H9 (cell line): ENCODE data around the gene XG. TPM values are rescaled to one million over a fixed set of nuclear protein-coding genes. Genes with fewer than 3 reads are reported as not detected.

Experiments used
- DNase-seq: peaks from one replicate; pipeline ENCODE4 v3.0.0-alpha.2; 2017
- H2AFZ ChIP-seq: one replicate; pipeline ENCODE4 v1.6.1; 2013; ENCODE audit warnings: mild to moderate bottlenecking, low read length, control low read depth, moderate library complexity
- H2AK5ac ChIP-seq: 2 replicates; pipeline ENCODE4 v1.6.1; 2013; ENCODE audit warnings: low read length, control low read depth, mixed read lengths; ENCODE audit not compliant: insufficient read length
- H2BK120ac ChIP-seq: one replicate; pipeline ENCODE4 v1.6.1; 2013; ENCODE audit warnings: low read depth, mild to moderate bottlenecking, low read length, control low read depth, inconsistent platforms; ENCODE audit not compliant: poor library complexity, severe bottlenecking
- H2BK12ac ChIP-seq: 2 replicates; pipeline ENCODE4 v1.6.1; 2013; ENCODE audit warnings: low read length, control low read depth, mixed read lengths, low read depth; ENCODE audit not compliant: insufficient read length
- H2BK15ac ChIP-seq: 2 replicates; pipeline ENCODE4 v1.6.1; 2013; ENCODE audit warnings: low read depth, low read length, control low read depth
- H2BK20ac ChIP-seq: one replicate; pipeline ENCODE4 v1.6.1; 2013; ENCODE audit warnings: low read depth, mild to moderate bottlenecking, low read length, control low read depth, inconsistent platforms; ENCODE audit not compliant: poor library complexity, severe bottlenecking
- H2BK5ac ChIP-seq: 2 replicates; pipeline ENCODE4 v1.6.1; 2013; ENCODE audit warnings: low read length, control low read depth, mixed read lengths; ENCODE audit not compliant: insufficient read length
- H3K14ac ChIP-seq: 2 replicates; pipeline ENCODE4 v1.6.1; 2013; ENCODE audit warnings: low read length, control low read depth; ENCODE audit not compliant: insufficient read depth
- H3K18ac ChIP-seq: 2 replicates; pipeline ENCODE4 v1.6.1; 2013; ENCODE audit warnings: low read depth, mild to moderate bottlenecking, mixed read lengths, low read length, control low read depth; ENCODE audit not compliant: insufficient read length
- H3K23ac ChIP-seq: 2 replicates; pipeline ENCODE4 v1.6.1; 2013; ENCODE audit warnings: low read length, control low read depth, mixed read lengths, low read depth; ENCODE audit not compliant: insufficient read length
- H3K23me2 ChIP-seq: 2 replicates; pipeline ENCODE4 v1.6.1; 2013; ENCODE audit warnings: low read depth, mild to moderate bottlenecking, mixed read lengths, low read length, control low read depth; ENCODE audit not compliant: insufficient read length, poor library complexity, severe bottlenecking
- H3K27ac ChIP-seq: 2 replicates; pipeline ENCODE4 v1.5.1; 2013; ENCODE audit warnings: low read length, control low read depth, mixed read lengths, low read depth; ENCODE audit not compliant: insufficient read length
- H3K27me3 ChIP-seq: 2 replicates; pipeline ENCODE4 v1.6.1; 2013; ENCODE audit warnings: low read length, control low read depth, inconsistent platforms; ENCODE audit not compliant: insufficient read depth
- H3K4ac ChIP-seq: 2 replicates; pipeline ENCODE4 v1.6.1; 2013; ENCODE audit warnings: low read depth, mild to moderate bottlenecking, control low read depth, inconsistent platforms, low read length, moderate library complexity
- H3K4me1 ChIP-seq: 2 replicates; pipeline ENCODE4 v1.6.1; 2013; ENCODE audit warnings: low read length, control low read depth, inconsistent platforms; ENCODE audit not compliant: insufficient read depth
- H3K4me2 ChIP-seq: 2 replicates; pipeline ENCODE4 v1.6.1; 2013; ENCODE audit warnings: low read length, control low read depth, mixed read lengths; ENCODE audit not compliant: insufficient read length, insufficient read depth
- H3K56ac ChIP-seq: 2 replicates; pipeline ENCODE4 v1.6.1; 2013; ENCODE audit warnings: low read depth, mild to moderate bottlenecking, mixed read lengths, low read length, control low read depth; ENCODE audit not compliant: insufficient read length
- H3K79me1 ChIP-seq: 2 replicates; pipeline ENCODE4 v1.6.1; 2013; ENCODE audit warnings: low read depth, mild to moderate bottlenecking, moderate library complexity, low read length, control low read depth, inconsistent platforms; ENCODE audit not compliant: insufficient read depth, poor library complexity, severe bottlenecking
- H3K79me2 ChIP-seq: 2 replicates; pipeline ENCODE4 v1.6.1; 2013; ENCODE audit warnings: low read length, control low read depth, inconsistent platforms; ENCODE audit not compliant: insufficient read depth
- H3K9ac ChIP-seq: 2 replicates; pipeline ENCODE4 v1.6.1; 2013; ENCODE audit warnings: low read length, control low read depth, mixed read lengths; ENCODE audit not compliant: insufficient read length; ENCODE audit errors: extremely low read depth
- H3K9me3 ChIP-seq: one replicate; pipeline ENCODE4 v1.6.1; 2013; ENCODE audit warnings: low read depth, low read length, inconsistent platforms; ENCODE audit not compliant: control insufficient read depth
- H3T11ph ChIP-seq: one replicate; pipeline ENCODE4 v1.6.1; 2013; ENCODE audit warnings: mild to moderate bottlenecking, low read length, control low read depth, inconsistent platforms
- H4K20me1 ChIP-seq: one replicate; pipeline ENCODE4 v1.6.1; 2013; ENCODE audit not compliant: control insufficient read depth, insufficient read length, insufficient read depth
- H4K5ac ChIP-seq: 2 replicates; pipeline ENCODE4 v1.6.1; 2013; ENCODE audit warnings: low read depth, mild to moderate bottlenecking, mixed read lengths, low read length, control low read depth; ENCODE audit not compliant: insufficient read length
- H4K8ac ChIP-seq: replicated peaks from 2 replicates; pipeline ENCODE4 v1.6.1; 2013; ENCODE audit warnings: low read length, control low read depth, mixed read lengths, low read depth; ENCODE audit not compliant: insufficient read length
- H4K91ac ChIP-seq: 2 replicates; pipeline ENCODE4 v1.6.1; 2013; ENCODE audit warnings: low read depth, mild to moderate bottlenecking, moderate library complexity, mixed read lengths, low read length, control low read depth; ENCODE audit not compliant: insufficient read length
- H3K27ac Mint-ChIP-seq, 3 experiments: 2 replicates in 2 of 3; 3 replicates in 1 of 3; pipeline ENCODE4 v1.8.0; 2020 to 2021; ENCODE audit warnings: mixed read lengths in 3 of 3, mild to moderate bottlenecking in 1 of 3, moderate library complexity in 1 of 3
- H3K27me3 Mint-ChIP-seq: 2 replicates; pipeline ENCODE4 v1.8.0; 2021; ENCODE audit warnings: low read depth, mild to moderate bottlenecking, moderate library complexity, mixed read lengths
- H3K36me3 Mint-ChIP-seq, 3 experiments: 2 replicates in 2 of 3; 3 replicates in 1 of 3; pipeline ENCODE4 v1.8.0; 2020 to 2021; ENCODE audit warnings: low read depth in 3 of 3, mixed read lengths in 3 of 3; ENCODE audit not compliant: insufficient read depth in 1 of 3
- H3K4me1 Mint-ChIP-seq, 2 experiments: 2 replicates each; pipeline ENCODE4 v1.8.0; 2020; ENCODE audit warnings: mixed read lengths in 2 of 2
- H3K4me3 Mint-ChIP-seq, 2 experiments: 2 replicates in 1 of 2; 3 replicates in 1 of 2; pipeline ENCODE4 v1.8.0; 2020 to 2021; ENCODE audit warnings: mild to moderate bottlenecking in 2 of 2, mixed read lengths in 2 of 2, moderate library complexity in 1 of 2
- H3K9me3 Mint-ChIP-seq, 2 experiments: 2 replicates in 1 of 2; 3 replicates in 1 of 2; pipeline ENCODE4 v1.8.0; 2020; ENCODE audit warnings: mild to moderate bottlenecking in 2 of 2, mixed read lengths in 2 of 2, moderate library complexity in 1 of 2
- CTCF ChIP-seq: fragments of 200-600 bp; sonication (generic); conservative IDR thresholded peaks from 3 replicates; pipeline ENCODE4 v1.8.0; 2021; ENCODE audit warnings: antibody characterized with exemption, mild to moderate bottlenecking
- WGBS: extraction: QIAGEN DNeasy Blood & Tissue Kit; methylation state at CpG from one replicate; pipeline ENCODE4 v1.1.7; 2013; ENCODE audit warnings: missing lambda C conversion rate, low lambda C conversion rate, mixed read lengths; ENCODE audit not compliant: insufficient read length; ENCODE audit errors: extremely low coverage; 5-methylcytosine and 5-hydroxymethylcytosine counted together
- total RNA-seq: library from RNA; stranded (reverse); gene quantifications from 2 replicates; pipeline ENCODE4 v1.2.1, GENCODE V29; 2021

Gene XG
- total RNA-seq, 1 experiment from 2014 or later, result 1.1 TPM

GRCh38 chrX:2831471-2832228 lies 79.8 kb downstream of the XG start:
- Histone ChIP-seq H4K8ac (no peak overlapping the region), H2AFZ (no peak overlapping the region), H3K27ac (no peak overlapping the region), H3K4me2 (peak overlapping the region; percentile 17), H2BK15ac (no peak overlapping the region), H4K91ac (no peak overlapping the region), H4K20me1 (no peaks in the 10 kb centered on the region), H2BK20ac (no peak overlapping the region), H3K79me2 (no peaks in the 10 kb centered on the region; the same call in 1 of the 2 replicates), H3K27me3 (no peaks in the 10 kb centered on the region; the same call in 1 of the 2 replicates), H2BK5ac (no peak overlapping the region), H3K4ac (no peak overlapping the region), H2BK12ac (no peak overlapping the region), H3K18ac (no peak overlapping the region), H2AK5ac (no peak overlapping the region), H3K14ac (no peak overlapping the region), H3K9me3 (no peaks in the 10 kb centered on the region), H2BK120ac (no peak overlapping the region), H4K5ac (no peak overlapping the region), H3K23ac (no peak overlapping the region), H3K79me1 (peaks cover 3% of the 10 kb centered on the region), H3K56ac (no peak overlapping the region), H3K4me1 (peaks cover 5% of the 10 kb centered on the region), H3K9ac (no peak overlapping the region), H3K23me2 (peaks cover 11% of the 10 kb centered on the region), H3T11ph (no peak overlapping the region)
- WGBS, result no CpG with 5 or more reads among the region's 14 CpGs
- Mint-ChIP-seq H3K27ac (peak overlapping the region in 1 of 3 experiments; percentile 28; a peak in 2 of 7 replicates), H3K9me3 (peaks cover 5 to 11% of the 10 kb centered on the region in 2 experiments), H3K36me3 (peaks cover 52 to 55% (median 54%) of the 10 kb centered on the region in 3 experiments), H3K4me3 (peak overlapping the region; percentile 9 to 22; a peak in 3 of 5 replicates), H3K27me3 (no peaks in the 10 kb centered on the region), H3K4me1 (peaks cover 10 to 13% of the 10 kb centered on the region in 2 experiments)
- TF ChIP-seq CTCF, result no peak
- DNase-seq, result no peak
